Gastroesophageal sphincter (tissue), 3 donors: ENCODE results near the gene DNAJC1.

Source experiments
- CTCF ChIP-seq, 4 experiments: fragments of 200-600 bp in 2 of 4; fragments of 450-650 bp in 2 of 4; sonication (generic) in 1 of 4; IDR thresholded peaks; one replicate each; pipeline ENCODE4 v1.5.1; 2017 to 2019; ENCODE audit warnings: antibody characterized with exemption in 4 of 4, mild to moderate bottlenecking in 2 of 4, moderate library complexity in 2 of 4
- POLR2AphosphoS5 ChIP-seq: sonication (generic); formaldehyde crosslinking; IDR thresholded peaks from one replicate; pipeline ENCODE4 v1.6.1; 2017; ENCODE audit warnings: antibody characterized with exemption

DNA sequence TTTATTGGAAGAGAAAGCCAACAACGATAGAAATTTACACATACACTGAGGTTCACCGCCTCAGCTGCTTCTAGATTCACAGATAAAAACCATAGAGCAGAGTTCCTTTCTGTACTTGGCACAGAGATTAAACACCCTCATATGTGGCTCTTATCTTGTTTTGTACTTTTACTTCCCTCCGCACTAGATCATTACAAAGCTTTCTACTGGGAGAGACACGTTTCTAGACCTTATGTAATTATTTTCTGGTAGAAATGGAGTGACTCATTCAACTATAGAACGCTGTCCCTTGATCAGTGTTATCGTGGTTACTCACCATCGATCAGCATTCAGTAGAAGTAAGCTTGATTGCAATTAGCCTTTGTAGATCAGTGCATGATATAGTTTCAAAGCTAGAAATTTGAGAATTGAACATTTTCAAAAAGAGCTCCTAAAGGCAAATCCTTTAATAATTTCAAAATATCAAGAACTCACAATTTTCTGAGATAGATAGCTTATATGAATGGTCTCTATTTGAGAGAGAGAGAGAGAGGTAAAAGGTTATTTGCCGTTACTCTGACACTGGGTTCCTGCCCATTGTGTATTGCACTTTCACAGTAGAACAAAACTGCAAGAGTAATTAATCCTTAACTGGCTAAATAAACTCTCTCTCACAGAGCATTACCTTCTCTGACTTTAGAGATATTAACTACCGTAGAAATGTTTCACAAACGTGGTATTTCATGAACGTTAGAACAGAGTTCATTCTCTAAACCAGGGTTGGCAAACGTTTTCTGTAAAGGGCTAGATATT is 26.1 kb upstream of the DNAJC1 start:
- TF ChIP-seq CTCF (IDR thresholded peaks at IDR 0.05) (no peak), POLR2AphosphoS5 (no peak)
